ENCODE results near the gene FAM25A.
"Not testable (repeated sequence)": the region's sequence is repeated elsewhere in the genome, so short reads cannot be mapped to it uniquely, and the experiment has no call there.

Gene FAM25A

DNA sequence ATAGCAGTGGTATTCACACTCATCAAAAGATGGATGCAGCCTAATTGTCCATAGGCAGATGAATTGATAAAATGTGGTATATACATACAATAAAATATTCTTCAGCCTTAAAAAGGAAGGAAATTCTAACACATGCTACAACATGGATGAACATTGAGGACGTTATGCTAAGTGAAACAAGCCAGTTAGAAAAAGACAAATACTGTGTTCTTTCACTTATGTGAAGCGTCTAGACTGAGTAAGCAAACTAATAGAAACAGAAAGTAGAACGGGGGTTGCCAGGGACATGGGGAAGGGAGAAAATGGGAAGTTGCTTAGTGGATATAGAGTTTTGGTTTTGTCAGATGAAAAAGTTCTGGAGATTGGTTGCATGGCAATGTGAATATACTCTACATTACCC, 6.6 kb upstream of the FAM25A start:
- DNase-seq (ENCODE audit: low read depth) = not testable (repeated sequence)

- not testable (repeated sequence) for DNase-seq (ENCODE audit: low read depth)
Measured at GRCh38 chr10:87014986-87015716, 4.9 kb upstream of the FAM25A start.

GRCh38 chr10:87018127-87018526, 2.0 kb upstream of the FAM25A start:
- not testable (repeated sequence) for DNase-seq (ENCODE audit: low read depth)

DNA sequence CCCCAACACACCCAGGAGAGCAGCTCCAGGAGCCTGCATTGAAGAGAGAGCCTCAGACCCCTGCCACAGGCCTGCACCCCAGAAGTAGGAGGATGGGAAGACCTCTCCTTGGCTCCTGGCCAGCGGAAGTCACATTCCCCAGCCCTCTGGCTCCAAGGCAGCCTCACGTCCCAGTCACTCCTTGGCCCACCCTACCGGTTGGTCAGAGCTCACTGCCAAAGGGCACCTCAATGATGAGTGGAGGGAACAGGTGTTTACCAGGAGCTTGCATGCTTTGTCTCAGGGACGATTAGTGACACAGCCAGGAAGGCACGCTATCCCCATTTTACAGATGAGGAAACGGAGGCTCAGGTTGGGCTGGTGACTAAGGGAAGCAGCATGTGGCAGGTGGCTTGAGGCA, 1.0 kb upstream of the FAM25A start:
- DNase-seq (ENCODE audit: low read depth) = not testable (repeated sequence)

DNA sequence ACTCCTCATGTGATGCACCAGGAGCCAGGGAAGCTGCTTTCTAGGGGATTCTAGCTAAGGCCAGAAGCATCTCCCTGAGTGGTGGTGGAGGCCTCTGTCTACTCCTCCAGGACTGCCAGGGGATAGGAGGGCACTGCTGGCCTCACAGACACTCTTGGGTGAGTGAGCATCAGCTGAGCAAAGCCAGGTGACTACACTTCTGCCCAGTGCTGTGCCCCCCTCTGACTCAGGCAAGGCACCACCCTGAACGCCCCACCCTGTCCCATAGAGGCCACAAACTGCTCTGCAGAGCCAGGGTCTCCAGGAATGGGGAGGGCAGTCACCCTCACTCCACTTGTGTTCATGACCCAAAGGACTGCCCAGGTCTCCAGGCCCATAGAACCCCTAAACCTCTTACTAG, 590 bp upstream of the FAM25A start:
- not testable (repeated sequence) for DNase-seq (ENCODE audit: low read depth)

- DNase-seq (ENCODE audit: low read depth) = not testable (repeated sequence)
Measured at GRCh38 chr10:87025285-87025958, 5.3 kb downstream of the FAM25A start.

DNA sequence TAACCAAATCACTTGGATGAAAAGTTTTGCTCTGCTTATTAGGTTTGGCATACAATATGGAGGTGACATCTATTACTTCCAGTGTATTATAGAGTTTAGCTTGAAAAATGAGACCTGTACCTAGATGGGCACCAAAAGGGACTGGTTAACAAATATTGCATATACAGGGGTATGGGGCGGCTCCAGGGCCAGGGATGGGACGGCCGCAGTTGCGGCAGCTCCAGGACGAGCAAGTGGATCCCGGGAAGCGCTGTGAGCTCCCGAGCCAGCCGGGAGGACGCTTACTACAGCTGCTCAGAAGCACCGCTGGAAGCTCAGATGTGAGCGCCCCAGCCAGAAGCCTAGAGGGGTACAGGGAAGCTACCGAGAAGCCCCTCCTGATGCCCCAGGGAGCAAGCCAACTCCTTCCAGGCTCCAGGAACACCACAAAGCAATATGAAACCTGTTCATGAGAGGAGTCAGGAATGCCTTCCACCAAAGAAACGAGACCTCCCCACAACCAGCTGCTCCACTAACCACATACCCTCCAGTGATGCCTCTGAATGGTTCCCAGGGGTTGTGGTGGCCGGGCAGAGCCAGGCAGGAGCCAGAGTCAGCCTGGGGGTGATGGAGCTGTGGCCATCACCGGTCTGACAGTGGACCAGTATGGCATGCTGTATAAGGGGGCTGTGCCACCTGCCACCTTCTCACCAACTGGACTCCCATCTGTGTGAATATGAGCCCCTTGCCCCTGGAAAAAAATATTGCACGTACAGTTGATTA, 6.8 kb downstream of the FAM25A start:
- not testable (repeated sequence) for DNase-seq (ENCODE audit: low read depth)

GRCh38 chr10:87030419-87030818, 10.3 kb downstream of the FAM25A start:
- DNase-seq (ENCODE audit: low read depth) = not testable (repeated sequence)

DNA sequence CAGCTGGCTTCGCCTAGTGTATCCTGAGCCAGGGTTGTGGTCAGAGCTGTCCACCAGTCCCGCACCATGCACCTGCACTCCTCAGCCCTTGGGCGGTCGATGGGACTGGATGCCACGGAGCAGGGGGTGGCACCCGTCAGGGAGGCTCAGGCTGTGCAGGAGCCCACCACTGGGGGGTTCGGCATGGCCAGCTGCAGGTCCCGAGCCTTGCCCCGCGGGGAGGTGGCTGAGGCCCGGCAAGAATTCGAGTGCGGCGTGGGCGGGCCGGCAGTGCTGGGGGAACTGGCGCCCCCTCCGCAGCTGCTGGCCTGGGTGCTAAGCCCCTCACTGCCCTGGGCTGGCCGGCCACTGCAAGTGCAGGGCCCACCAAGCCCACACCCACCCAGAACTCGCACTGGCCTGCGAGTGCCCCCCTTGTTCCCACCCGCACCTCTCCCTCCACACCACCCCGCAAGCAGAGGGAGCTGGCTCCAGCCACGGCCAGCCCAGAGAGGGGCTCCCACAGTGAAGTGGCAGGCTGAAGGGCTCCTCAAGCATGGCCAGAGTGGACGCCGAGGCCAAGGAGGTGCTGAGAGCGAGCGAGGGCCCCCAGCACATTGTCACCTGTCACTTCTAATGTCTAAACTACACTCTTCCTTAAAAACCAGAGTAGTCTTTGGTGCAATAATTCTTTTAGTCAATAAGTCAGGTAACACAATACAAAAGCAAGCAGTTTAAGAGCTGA, 11.0 kb downstream of the FAM25A start:
- no peak for DNase-seq (ENCODE audit: low read depth)

GRCh38 chr10:87036623-87037022, 16.5 kb downstream of the FAM25A start:
- DNase-seq (ENCODE audit: low read depth) = no peak

GRCh38 chr10:87038286-87038717, 18.2 kb downstream of the FAM25A start:
- no peak for DNase-seq (ENCODE audit: low read depth)

DNA sequence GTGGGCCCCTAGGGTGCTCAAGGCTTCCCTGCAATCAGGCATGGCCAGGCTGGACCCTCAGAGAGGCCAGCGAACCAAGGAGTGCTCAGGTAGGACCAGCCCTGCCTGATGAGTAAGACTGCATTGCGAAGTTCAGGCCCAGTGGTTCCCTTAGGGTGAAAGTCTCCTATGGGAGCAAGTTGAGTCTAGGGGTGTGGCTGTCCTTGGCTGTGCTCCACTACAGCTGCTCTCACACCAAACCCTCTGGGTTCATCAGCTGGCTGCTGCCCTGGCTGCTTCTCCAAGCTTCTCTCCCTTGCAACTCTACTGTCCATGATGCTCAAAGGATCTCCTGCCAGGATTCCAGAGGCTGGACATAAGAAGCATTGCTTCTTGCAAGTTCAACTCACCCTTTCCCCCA, 18.7 kb downstream of the FAM25A start:
- no peak for DNase-seq (ENCODE audit: low read depth)

DNA sequence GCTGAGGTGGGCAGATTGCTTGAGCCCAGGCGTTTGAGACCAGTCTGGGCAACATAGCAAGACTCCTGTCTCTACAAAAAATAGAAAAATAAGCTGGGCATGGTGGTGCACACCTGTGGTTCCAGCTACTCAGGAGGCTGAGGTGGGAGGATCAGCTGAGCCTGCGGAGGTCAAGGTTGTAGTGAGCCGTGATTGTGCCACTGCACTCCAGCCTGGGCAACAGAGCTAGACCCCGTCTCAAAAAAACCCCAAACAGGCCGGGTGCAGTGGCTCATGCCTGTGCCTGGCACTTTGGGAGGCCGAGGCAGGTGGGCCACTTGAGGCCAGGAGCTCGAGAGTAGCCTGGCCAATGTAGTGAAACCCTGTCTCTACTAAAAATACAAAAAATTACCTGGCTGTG, 23.5 kb downstream of the FAM25A start:
- DNase-seq (ENCODE audit: low read depth) = not testable (repeated sequence)

DNA sequence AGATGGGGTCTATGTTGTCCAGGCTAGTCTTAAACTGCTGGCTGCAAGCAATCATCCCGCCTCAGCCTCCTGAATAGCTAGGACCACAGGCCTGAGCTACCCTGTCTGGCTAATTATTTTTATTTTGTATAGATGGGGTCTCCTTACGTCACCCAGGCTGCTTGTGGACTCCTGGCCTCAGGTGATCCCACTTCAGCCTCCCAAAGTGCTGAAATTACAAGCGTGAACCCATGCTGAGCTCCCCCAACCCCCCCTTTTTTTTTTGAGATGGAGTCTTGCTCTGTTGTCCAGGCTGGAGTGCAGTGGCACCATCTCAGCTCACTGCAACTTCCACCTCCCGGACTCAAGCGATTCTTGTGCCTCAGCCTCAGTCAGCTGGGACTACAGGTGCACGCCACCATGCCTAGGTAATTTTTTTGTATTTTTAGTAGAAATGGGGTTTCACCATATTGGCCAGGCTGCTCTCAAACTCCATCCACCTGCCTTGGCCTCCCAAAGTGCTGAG, 25.4 kb downstream of the FAM25A start:
- DNase-seq (ENCODE audit: low read depth) = no peak

- DNase-seq (ENCODE audit: low read depth) = no peak
Measured at GRCh38 chr10:87053111-87053510, 33.0 kb downstream of the FAM25A start.

DNA sequence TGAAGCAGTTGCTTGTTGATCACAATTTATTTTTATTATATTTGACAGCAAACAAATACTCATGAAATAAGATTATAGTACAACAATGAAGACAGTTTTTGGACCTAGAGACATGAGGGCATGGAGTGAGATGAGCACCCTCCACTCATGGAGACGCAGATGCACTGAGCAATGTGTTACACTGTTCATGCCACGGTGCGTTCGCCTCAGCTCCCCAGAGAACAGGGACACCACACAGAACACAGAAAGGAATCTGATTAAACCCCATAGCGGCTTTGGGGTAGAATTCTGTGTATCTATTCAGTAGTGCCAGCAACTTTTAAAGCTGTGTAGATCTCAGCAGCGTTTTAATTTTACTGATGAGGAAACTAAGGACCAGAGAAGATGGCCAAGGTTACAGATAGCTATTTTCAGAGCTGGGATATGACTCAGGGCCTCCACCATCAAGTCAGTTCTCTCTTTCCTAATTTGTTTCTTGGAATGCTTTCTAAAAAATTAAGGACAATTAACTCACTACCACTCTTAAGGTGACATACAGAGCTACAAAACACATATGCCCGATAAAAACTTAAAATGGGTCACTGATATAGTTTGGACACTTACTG, 33.6 kb downstream of the FAM25A start:
- no peak for DNase-seq (ENCODE audit: low read depth)

GRCh38 chr10:87054373-87055295, 34.5 kb downstream of the FAM25A start:
- DNase-seq (ENCODE audit: low read depth) = no peak

GRCh38 chr10:87058171-87058570, 38.1 kb downstream of the FAM25A start:
- DNase-seq (ENCODE audit: low read depth) = no peak

- DNase-seq (ENCODE audit: low read depth) = no peak
Measured at GRCh38 chr10:87059401-87059800, 39.3 kb downstream of the FAM25A start.

GRCh38 chr10:87060280-87060928, 40.3 kb downstream of the FAM25A start:
- no peak for DNase-seq (ENCODE audit: low read depth)

Data from stimulated activated CD8-positive, alpha-beta memory T cell treated with anti-CD3 and anti-CD28 coated beads, Interleukin-12 subunit alpha, Interleukin-12 subunit beta, amount 100 ng/mL, for 4 hours (primary cell).